Endothelial cell of umbilical vein (primary cell): ENCODE data around the gene RABGAP1. TPM values are rescaled to one million over a fixed set of nuclear protein-coding genes. Genes with fewer than 3 reads are reported as not detected.

Experiments used
- BruUV-seq: library from RNA; stranded (reverse); fragments of 400-500 nt; replicated peaks from 2 replicates; lab custom pipeline; 2021; lab: Mats Ljungman, UMichigan
- CTCF ChIA-PET: fragments of 300-600, 350-600 bp; sonication (Branson Sonifier 250); formaldehyde crosslinking; loops from one replicate; lab custom pipeline; 2021; ENCODE audit warnings: antibody characterized with exemption, inconsistent platforms; lab: Charles Lee
- POLR2A ChIA-PET: fragments of 300-600, 350-600 bp; sonication (Branson Sonifier 250); formaldehyde crosslinking; loops from one replicate; lab custom pipeline; 2021; ENCODE audit warnings: antibody characterized with exemption, inconsistent platforms; lab: Charles Lee
- DNase-seq: peaks from one replicate; pipeline ENCODE4 v3.0.0-alpha.2; 2011; ENCODE audit warnings: low read depth, low spot score
- FAIRE-seq: peaks from 2 replicates; lab custom pipeline; 2011; peaks lifted over from hg19 to GRCh38; lab: Jason Lieb, UNC
- H2AFZ ChIP-seq: 2 replicates; pipeline ENCODE4 v1.6.0; 2012; ENCODE audit warnings: low read depth, low read length, control low read depth, inconsistent platforms
- H3K27ac ChIP-seq: 2 replicates; pipeline ENCODE4 v1.5.1; 2011; ENCODE audit warnings: low read depth, mild to moderate bottlenecking, control low read depth, low read length, moderate library complexity; ENCODE audit not compliant: insufficient read depth
- H3K27me3 ChIP-seq, 2 experiments: 2 replicates each; pipeline versions ENCODE4 v1.6.0 to v1.6.1; 2011; ENCODE audit warnings: low read length in 2 of 2, mixed read lengths in 1 of 2; ENCODE audit not compliant: control insufficient read depth in 2 of 2, insufficient read depth in 2 of 2
- H3K36me3 ChIP-seq, 2 experiments: 2 replicates in 1 of 2; 3 replicates in 1 of 2; pipeline ENCODE4 v1.5.1; 2011; ENCODE audit warnings: low read length in 2 of 2, mild to moderate bottlenecking in 1 of 2, moderate library complexity in 1 of 2; ENCODE audit not compliant: control insufficient read depth in 2 of 2, insufficient read depth in 2 of 2; ENCODE audit errors: extremely low read depth in 1 of 2
- H3K4me1 ChIP-seq: 3 replicates; pipeline ENCODE4 v1.5.1; 2011; ENCODE audit warnings: mild to moderate bottlenecking, low read length; ENCODE audit not compliant: control insufficient read depth, insufficient read depth; ENCODE audit errors: extremely low read depth
- H3K4me2 ChIP-seq: 2 replicates; pipeline ENCODE4 v1.6.1; 2011; ENCODE audit warnings: low read length, control low read depth, mixed read lengths; ENCODE audit not compliant: insufficient read depth
- H3K4me3 ChIP-seq, 3 experiments: fragments of 200-600 bp in 1 of 3; sonication (generic), shearing (Covaris generic) in 1 of 3; replicated peaks in 1 of 3; 2 replicates each; pipeline ENCODE4 v1.5.1; 2011 to 2016; ENCODE audit warnings: control low read depth in 3 of 3, low read length in 3 of 3, mild to moderate bottlenecking in 2 of 3, inconsistent platforms in 1 of 3, low read depth in 1 of 3, moderate library complexity in 1 of 3; ENCODE audit not compliant: insufficient read depth in 1 of 3
- H3K79me2 ChIP-seq: 2 replicates; pipeline ENCODE4 v1.6.0; 2012; ENCODE audit warnings: low read length, inconsistent platforms; ENCODE audit not compliant: control insufficient read depth, insufficient read depth
- H3K9ac ChIP-seq: replicated peaks from 2 replicates; pipeline ENCODE3; 2011; ENCODE audit warnings: low read length, control low read depth; ENCODE audit not compliant: insufficient read depth; ENCODE audit errors: extremely low read depth
- H3K9me1 ChIP-seq: replicated peaks from 3 replicates; pipeline ENCODE4 v1.6.0; 2011; ENCODE audit warnings: mild to moderate bottlenecking, low read length; ENCODE audit not compliant: control insufficient read depth, insufficient read depth; ENCODE audit errors: extremely low read depth
- H3K9me3 ChIP-seq: replicated peaks from 2 replicates; pipeline ENCODE4 v1.5.1; 2012; ENCODE audit warnings: low read length, inconsistent platforms; ENCODE audit not compliant: control insufficient read depth, insufficient read depth
- H4K20me1 ChIP-seq: replicated peaks from 2 replicates; pipeline ENCODE3; 2011; ENCODE audit warnings: mild to moderate bottlenecking, low read length; ENCODE audit not compliant: control insufficient read depth, insufficient read depth; ENCODE audit errors: extremely low read depth
- CTCF ChIP-seq, 2 donors: IDR thresholded peaks; 1 replicate in 1 of 2; 2 replicates in 1 of 2; pipeline ENCODE4 v1.5.1; 2011; ENCODE audit warnings: low read length in 2 of 2, mild to moderate bottlenecking in 2 of 2, moderate library complexity in 2 of 2, control low read depth in 1 of 2, inconsistent platforms in 1 of 2, low read depth in 1 of 2; ENCODE audit not compliant: insufficient read depth in 1 of 2; ENCODE audit errors: extremely low read depth in 1 of 2
- EZH2 ChIP-seq: IDR thresholded peaks from 2 replicates; pipeline ENCODE4 v1.6.1; 2012; ENCODE audit warnings: borderline replicate concordance, low read depth, mild to moderate bottlenecking, moderate library complexity, low read length, inconsistent platforms; ENCODE audit not compliant: severe bottlenecking
- FOS ChIP-seq: IDR thresholded peaks from 2 replicates; pipeline ENCODE4 v1.6.1; 2011; ENCODE audit warnings: mild to moderate bottlenecking, low read length, moderate library complexity, borderline replicate concordance; ENCODE audit not compliant: insufficient read depth
- GATA2 ChIP-seq: IDR thresholded peaks from 2 replicates; pipeline ENCODE4 v1.7.0; 2011; ENCODE audit warnings: low read depth, mild to moderate bottlenecking, moderate library complexity, mixed read lengths, low read length; ENCODE audit not compliant: insufficient read length, insufficient read depth
- JUN ChIP-seq: IDR thresholded peaks from 2 replicates; pipeline ENCODE4 v1.6.1; 2011; ENCODE audit warnings: borderline replicate concordance, low read depth; ENCODE audit not compliant: insufficient read length, insufficient read depth
- MAX ChIP-seq: IDR thresholded peaks from 2 replicates; pipeline ENCODE4 v1.6.1; 2011; ENCODE audit not compliant: insufficient read depth, insufficient read length
- MYC ChIP-seq: IDR thresholded peaks from one replicate; pipeline ENCODE4 v1.6.1; 2011; ENCODE audit warnings: mild to moderate bottlenecking, low read depth, low read length
- POLR2A ChIP-seq: IDR thresholded peaks from 2 replicates; pipeline ENCODE4 v1.6.1; 2012; ENCODE audit warnings: low read depth, mild to moderate bottlenecking, control low read depth, low read length
- POLR2AphosphoS5 ChIP-seq: IDR thresholded peaks from 2 replicates; pipeline ENCODE4 v1.6.1; 2012; ENCODE audit warnings: low read depth, mild to moderate bottlenecking, control low read depth, low read length, moderate library complexity; ENCODE audit not compliant: insufficient read depth
- dilution Hi-C: fragments of 300-500 bp; cut with MboI; formaldehyde crosslinking; loops from one replicate; pipeline ENCODE4 v1.15.0; 2019; ENCODE audit warnings: low sequenced_read_pairs; ENCODE audit not compliant: extremely low pct_ligation_motif_present
- intact Hi-C: fragments of 100-400 bp; cut with micrococcal nuclease; formaldehyde crosslinking; loops from one replicate; pipeline ENCODE4 v1.10.0; 2022
- polyA plus RNA-seq, 4 experiments: library from polyadenylated mRNA; depleted of rRNA in 3 of 4; stranded (reverse) in 3 of 4; unstranded in 1 of 4; fragments of >200 nt; gene quantifications; 2 replicates each; pipeline versions ENCODE4 v1.2.1 to v1.2.3, GENCODE V29; 2011 to 2012; ENCODE audit warnings: missing spikeins in 1 of 4
- total RNA-seq: library from RNA; stranded (reverse); gene quantifications from 2 replicates; pipeline ENCODE4 v1.2.3, GENCODE V29; 2021

The RABGAP1 gene
- total and polyA plus RNA-seq, 2 donors (not counting 3 experiments of a cell fraction or from before 2014, with no cell fraction given): 19.0 to 53.6 TPM

GRCh38 chr9:123109540-123110279, 168.9 kb downstream of the RABGAP1 start:
- FAIRE-seq: no peak
- H3K36me3 ChIP-seq: peaks cover 2 to 33% of the 10 kb centered on the region in 2 experiments
- no peaks in the 10 kb centered on the region for H3K9me1 ChIP-seq
- no peaks in the 10 kb centered on the region for H4K20me1 ChIP-seq
- CTCF ChIA-PET: interaction anchor here (2.0 to 2.9 kb wide), 2 partner anchors 116 to 240 kb away, joined by 4 to 14 read pairs; no protein-coding TSS in a partner anchor
- H3K27ac ChIP-seq: no peak overlapping the region
- H3K4me1 ChIP-seq: no peaks in the 10 kb centered on the region
- no peak overlapping the region for H3K9ac ChIP-seq
- H3K4me2 ChIP-seq: no peak overlapping the region
- no peaks in the 10 kb centered on the region for H3K79me2 ChIP-seq
- H3K4me3 ChIP-seq: no peak overlapping the region
- TF ChIP-seq JUN (no peak), CTCF (IDR thresholded peaks at IDR 0.05; ENCODE audit: extremely low read depth in 1 of 2, insufficient read depth in 1 of 2, low read depth in 1 of 2, low read length in 2 of 2) (no peak), FOS (no peak), MYC (no peak), EZH2 (no peak), POLR2A (no peak), POLR2AphosphoS5 (no peak), GATA2 (no peak), MAX (no peak)
- POLR2A ChIA-PET: no interaction called here
- no peak for DNase-seq
- H2AFZ ChIP-seq: no peak overlapping the region
- H3K27me3 ChIP-seq: no peaks in the 10 kb centered on the region
- no peaks in the 10 kb centered on the region for H3K9me3 ChIP-seq
- BruUV-seq: no TSS peak
- intact Hi-C loops (no loop called here), dilution Hi-C loops (no loop called here)
